ENCODE results near the gene CENPO.

The CENPO gene

GRCh38 chr2:24792874-24793760 is at the start of gene CENPO, which contains the start of gene PTRHD1:
CENPO (plus strand) TSS chr2:24793425; CDS start chr2:24793920, 495 bp downstream.
PTRHD1 (minus strand) TSS chr2:24793391; CDS start chr2:24793377, 14 bp downstream.
- DNase-seq (ENCODE audit: low spot score): peak; percentile 94

GRCh38 chr2:24743924-24744323 is 49.3 kb upstream of the CENPO start:
- no peak for DNase-seq (ENCODE audit: low spot score)

GRCh38 chr2:24744356-24744755 is 48.9 kb upstream of the CENPO start:
- DNase-seq (ENCODE audit: low spot score): no peak

- DNase-seq (ENCODE audit: low spot score): peak; percentile 3
Measured at GRCh38 chr2:24745825-24746224, 47.4 kb upstream of the CENPO start.

- DNase-seq (ENCODE audit: low spot score): no peak
Measured at GRCh38 chr2:24747299-24747698, 45.9 kb upstream of the CENPO start.

- DNase-seq (ENCODE audit: low spot score): no peak
Measured at GRCh38 chr2:24749069-24749691, 44.0 kb upstream of the CENPO start.

- no peak for DNase-seq (ENCODE audit: low spot score)
Measured at GRCh38 chr2:24754985-24755705, 38.1 kb upstream of the CENPO start.

GRCh38 chr2:24756789-24757188 is 36.4 kb upstream of the CENPO start:
- no peak for DNase-seq (ENCODE audit: low spot score)

GRCh38 chr2:24761866-24762265 is 31.4 kb upstream of the CENPO start:
- DNase-seq (ENCODE audit: low spot score): no peak

- no peak for DNase-seq (ENCODE audit: low spot score)
Measured at GRCh38 chr2:24762518-24762917, 30.7 kb upstream of the CENPO start.

- no peak for DNase-seq (ENCODE audit: low spot score)
Measured at GRCh38 chr2:24763843-24764242, 29.4 kb upstream of the CENPO start.

- DNase-seq (ENCODE audit: low spot score): no peak
Measured at GRCh38 chr2:24766609-24767008, 26.6 kb upstream of the CENPO start.

GRCh38 chr2:24768013-24768412 is 25.2 kb upstream of the CENPO start:
- DNase-seq (ENCODE audit: low spot score): no peak

GRCh38 chr2:24768601-24769000 is 24.6 kb upstream of the CENPO start:
- no peak for DNase-seq (ENCODE audit: low spot score)

- no peak for DNase-seq (ENCODE audit: low spot score)
Measured at GRCh38 chr2:24771061-24771460, 22.2 kb upstream of the CENPO start.

GRCh38 chr2:24771764-24772586 is 21.2 kb upstream of the CENPO start:
- DNase-seq (ENCODE audit: low spot score): no peak

GRCh38 chr2:24774373-24774772 is 18.9 kb upstream of the CENPO start:
- DNase-seq (ENCODE audit: low spot score): no peak

GRCh38 chr2:24779116-24779515 is 14.1 kb upstream of the CENPO start:
- DNase-seq (ENCODE audit: low spot score): no peak

GRCh38 chr2:24783641-24784040 is 9.6 kb upstream of the CENPO start:
- DNase-seq (ENCODE audit: low spot score): no peak

- DNase-seq (ENCODE audit: low spot score): no peak
Measured at GRCh38 chr2:24785671-24786321, 7.4 kb upstream of the CENPO start.

GRCh38 chr2:24787532-24787931 is 5.7 kb upstream of the CENPO start:
- no peak for DNase-seq (ENCODE audit: low spot score)

Measured in CD4-positive, alpha-beta T cell treated with Interleukin-2 at 100 ng/mL for 4 hours (primary cell).